Loucy (cell line): ENCODE measurements around the gene CD300C.

Experiments used
- H2AFZ ChIP-seq: fragments of 200-600 bp; sonication (generic); 2 replicates; pipeline ENCODE4 v1.6.0; 2016; ENCODE audit warnings: antibody characterized with exemption, mild to moderate bottlenecking, low read length, moderate library complexity
- H3F3A ChIP-seq: fragments of 200-600 bp; 2 replicates; pipeline ENCODE4 v1.6.0; 2016; ENCODE audit warnings: antibody characterized with exemption, low read depth, mild to moderate bottlenecking
- H3K27me3 ChIP-seq: fragments of 200-600 bp; sonication (generic); 2 replicates; pipeline ENCODE4 v1.6.1; 2014; ENCODE audit warnings: low read length, mild to moderate bottlenecking; ENCODE audit not compliant: insufficient read depth, poor library complexity, severe bottlenecking
- H3K36me3 ChIP-seq: fragments of 200-600 bp; sonication (generic); 2 replicates; pipeline ENCODE4 v1.6.1; 2016; ENCODE audit warnings: low read length; ENCODE audit not compliant: insufficient read depth
- H3K4me1 ChIP-seq: fragments of 200-600 bp; sonication (generic); 2 replicates; pipeline ENCODE4 v1.5.1; 2014; ENCODE audit warnings: low read length, mild to moderate bottlenecking; ENCODE audit not compliant: insufficient read depth, poor library complexity, severe bottlenecking
- H3K4me2 ChIP-seq: fragments of 200-600 bp; sonication (generic); 2 replicates; pipeline ENCODE4 v1.6.0; 2014; ENCODE audit warnings: antibody characterized with exemption, low read length, low read depth, mild to moderate bottlenecking; ENCODE audit not compliant: poor library complexity, severe bottlenecking
- H3K4me3 ChIP-seq: fragments of 200-600 bp; sonication (generic); 2 replicates; pipeline ENCODE4 v1.5.1; 2014; ENCODE audit warnings: low read length, mild to moderate bottlenecking, mixed read lengths; ENCODE audit not compliant: poor library complexity, severe bottlenecking
- H3K79me2 ChIP-seq: fragments of 200-600 bp; sonication (generic); 2 replicates; pipeline ENCODE4 v1.6.1; 2014; ENCODE audit warnings: low read length; ENCODE audit not compliant: insufficient read depth
- H3K9ac ChIP-seq: fragments of 200-600 bp; sonication (generic); 2 replicates; pipeline ENCODE4 v1.6.0; 2014; ENCODE audit warnings: mild to moderate bottlenecking, low read depth, low read length, moderate library complexity; ENCODE audit not compliant: poor library complexity, severe bottlenecking
- H3K9me2 ChIP-seq: fragments of 200-600 bp; sonication (generic); replicated peaks from 2 replicates; pipeline ENCODE4 v1.6.1; 2016; ENCODE audit warnings: low read depth, low read length, mixed read lengths
- H3K9me3 ChIP-seq: fragments of 200-600 bp; sonication (generic); 2 replicates; pipeline ENCODE4 v1.6.1; 2014; ENCODE audit warnings: mild to moderate bottlenecking, antibody characterized with exemption, low read length, low read depth; ENCODE audit not compliant: insufficient read depth
- H4K20me1 ChIP-seq: fragments of 200-600 bp; sonication (generic); 2 replicates; pipeline ENCODE4 v1.6.0; 2014; ENCODE audit warnings: antibody characterized with exemption, low read length, mild to moderate bottlenecking; ENCODE audit not compliant: insufficient read depth, poor library complexity, severe bottlenecking
- CTCF ChIP-seq: fragments of 200-600 bp; sonication (generic); conservative IDR thresholded peaks from 2 replicates; pipeline ENCODE4 v1.5.1; 2014; ENCODE audit warnings: mild to moderate bottlenecking, antibody characterized with exemption, low read length
- EZH2phosphoT487 ChIP-seq: fragments of 200-600 bp; IDR thresholded peaks from 2 replicates; pipeline ENCODE4 v1.6.1; 2018; ENCODE audit warnings: antibody characterized with exemption, mild to moderate bottlenecking, moderate library complexity, borderline replicate concordance

The CD300C gene

GRCh38 chr17:74542727-74543383, 3.1 kb downstream of the CD300C start:
- Histone ChIP-seq H3K4me1 (peaks cover 19% of the 10 kb centered on the region), H3K4me3 (no peak overlapping the region), H3K79me2 (no peaks in the 10 kb centered on the region), H3F3A (no peaks in the 10 kb centered on the region), H4K20me1 (no peaks in the 10 kb centered on the region), H3K9ac (no peak overlapping the region), H3K27me3 (no peaks in the 10 kb centered on the region), H2AFZ (no peak overlapping the region), H3K9me3 (no peaks in the 10 kb centered on the region), H3K4me2 (no peak overlapping the region), H3K36me3 (no peaks in the 10 kb centered on the region), H3K9me2 (no peaks in the 10 kb centered on the region)
- TF ChIP-seq CTCF: no peak
- TF ChIP-seq EZH2phosphoT487: no peak

GRCh38 chr17:74542166-74542565, 3.7 kb downstream of the CD300C start:
- Histone ChIP-seq H3K27me3 (no peaks in the 10 kb centered on the region), H3K4me3 (no peak overlapping the region)

GRCh38 chr17:74541176-74542111, 4.5 kb downstream of the CD300C start:
- no peaks in the 10 kb centered on the region for H3K79me2 ChIP-seq
- H3F3A ChIP-seq: no peaks in the 10 kb centered on the region
- peaks cover 10% of the 10 kb centered on the region for H3K4me1 ChIP-seq
- H3K36me3 ChIP-seq: no peaks in the 10 kb centered on the region
- no peak overlapping the region for H2AFZ ChIP-seq
- H3K9me2 ChIP-seq: no peaks in the 10 kb centered on the region
- H3K4me2 ChIP-seq: no peak overlapping the region
- H3K9me3 ChIP-seq: no peaks in the 10 kb centered on the region
- no peak overlapping the region for H3K9ac ChIP-seq
- TF ChIP-seq CTCF (no peak), EZH2phosphoT487 (no peak)
- H3K4me3 ChIP-seq: no peak overlapping the region
- no peaks in the 10 kb centered on the region for H4K20me1 ChIP-seq
- H3K27me3 ChIP-seq: no peaks in the 10 kb centered on the region

More at GRCh38 chr17:74542166-74542565, 3.7 kb downstream of the CD300C start:
- Histone ChIP-seq H3K4me1 (peaks cover 12% of the 10 kb centered on the region), H3K79me2 (no peaks in the 10 kb centered on the region), H3K9me3 (no peaks in the 10 kb centered on the region), H2AFZ (no peak overlapping the region), H3K9ac (no peak overlapping the region), H3F3A (no peaks in the 10 kb centered on the region), H4K20me1 (no peaks in the 10 kb centered on the region), H3K9me2 (no peaks in the 10 kb centered on the region), H3K4me2 (no peak overlapping the region), H3K36me3 (no peaks in the 10 kb centered on the region)
- TF ChIP-seq CTCF: no peak
- TF ChIP-seq EZH2phosphoT487: no peak
